Stimulated activated CD8-positive, alpha-beta memory T cell treated with anti-CD3 and anti-CD28 coated beads, Interleukin-7, amount 100 ng/mL, for 24 hours (primary cell): Measurements from ENCODE around the gene SLC34A3.
A peak's percentile ranks its signal among the peaks of the same experiment; 100 is the strongest.

ENCODE experiments used
- DNase-seq: peaks from one replicate; pipeline ENCODE4 v3.0.0-alpha.2; 2020; ENCODE audit warnings: low read depth

The SLC34A3 gene

DNA sequence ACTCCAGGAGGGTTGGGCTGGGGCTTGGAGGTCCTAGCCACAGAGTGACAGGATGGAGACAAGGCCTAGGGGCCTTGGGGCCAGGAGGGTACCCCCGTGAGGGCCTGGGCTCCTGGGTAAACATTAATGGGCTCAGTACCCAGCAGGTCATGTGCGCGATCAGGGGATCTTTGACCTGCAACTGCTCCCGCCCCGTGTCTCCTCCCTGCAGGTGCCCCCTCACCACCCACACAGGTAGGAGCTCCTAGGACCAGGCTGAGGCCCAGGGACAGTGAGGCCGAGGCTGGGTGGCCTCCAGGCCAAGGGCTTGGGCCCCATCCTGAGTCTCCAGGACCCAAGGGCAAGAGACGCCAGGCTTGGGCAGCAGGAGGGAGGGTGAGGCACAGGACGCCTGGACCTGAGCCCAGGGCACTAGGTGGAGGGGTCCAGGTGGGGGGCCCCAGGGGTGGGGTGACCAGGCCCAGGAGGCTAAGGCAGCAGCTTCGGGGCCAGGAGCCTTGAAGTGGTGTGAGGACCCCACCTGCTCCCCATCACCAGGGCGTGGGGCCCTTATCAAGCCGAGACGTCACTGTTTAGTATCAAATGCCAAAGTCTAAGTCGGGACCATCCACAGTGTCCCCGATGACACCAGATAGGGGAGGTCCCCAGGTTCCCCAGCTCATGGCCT lies at the start of gene SLC34A3:
SLC34A3 (plus strand) TSS at position 197 of the 667 bp plus-strand sequence. CDS start 802 bp downstream, outside the sequence.
- DNase-seq = no peak

DNA sequence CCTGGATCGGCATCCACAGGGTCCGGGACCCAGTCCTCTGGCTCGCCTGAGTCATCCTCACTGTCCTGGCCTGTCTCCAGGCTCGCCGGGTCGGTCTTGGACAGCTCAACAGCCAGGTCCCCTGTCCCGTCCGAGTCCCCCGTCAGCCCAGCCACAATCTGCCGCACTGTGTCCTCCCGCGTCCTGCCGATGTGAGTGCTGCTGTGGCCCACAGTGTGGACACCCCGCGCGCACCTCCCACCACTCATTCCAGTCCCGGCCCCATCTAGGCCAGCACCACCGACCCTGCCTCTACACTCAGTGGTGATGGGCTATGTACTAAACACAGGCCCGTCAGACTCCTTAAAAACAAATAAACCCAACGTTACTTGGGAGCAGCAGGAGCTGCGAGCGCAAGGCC lies 49.0 kb upstream of the SLC34A3 start:
- no peak for DNase-seq

GRCh38 chr9:137182836-137183235 lies 47.9 kb upstream of the SLC34A3 start:
- DNase-seq = no peak

DNA sequence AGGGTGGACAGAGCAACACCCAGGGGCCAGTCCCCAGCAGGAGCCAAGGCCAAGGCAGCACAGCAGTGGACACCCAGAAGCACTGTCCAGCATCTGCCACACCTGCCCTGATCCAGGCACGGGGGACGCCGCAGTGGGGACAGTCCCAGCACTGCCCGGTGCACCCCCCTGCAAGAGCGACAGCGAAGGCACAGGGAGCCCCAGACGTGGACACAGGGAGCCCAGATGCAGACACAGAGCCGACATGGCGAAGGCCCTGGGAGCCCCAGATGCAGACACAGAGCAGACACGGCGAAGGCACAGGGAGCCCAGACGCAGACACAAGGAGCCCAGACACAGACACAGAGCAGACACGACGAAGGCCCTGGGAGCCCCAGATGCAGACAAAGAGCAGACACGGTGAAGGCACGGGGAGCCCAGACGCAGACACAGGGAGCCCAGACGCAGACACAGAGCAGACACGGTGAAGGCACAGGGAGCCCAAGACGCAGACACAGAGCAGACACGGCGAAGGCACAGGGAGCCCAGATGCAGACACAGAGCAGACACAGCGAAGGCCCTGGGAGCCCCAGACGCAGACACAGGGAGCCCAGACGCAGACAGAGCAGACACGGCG lies 46.6 kb upstream of the SLC34A3 start:
- no peak for DNase-seq

DNA sequence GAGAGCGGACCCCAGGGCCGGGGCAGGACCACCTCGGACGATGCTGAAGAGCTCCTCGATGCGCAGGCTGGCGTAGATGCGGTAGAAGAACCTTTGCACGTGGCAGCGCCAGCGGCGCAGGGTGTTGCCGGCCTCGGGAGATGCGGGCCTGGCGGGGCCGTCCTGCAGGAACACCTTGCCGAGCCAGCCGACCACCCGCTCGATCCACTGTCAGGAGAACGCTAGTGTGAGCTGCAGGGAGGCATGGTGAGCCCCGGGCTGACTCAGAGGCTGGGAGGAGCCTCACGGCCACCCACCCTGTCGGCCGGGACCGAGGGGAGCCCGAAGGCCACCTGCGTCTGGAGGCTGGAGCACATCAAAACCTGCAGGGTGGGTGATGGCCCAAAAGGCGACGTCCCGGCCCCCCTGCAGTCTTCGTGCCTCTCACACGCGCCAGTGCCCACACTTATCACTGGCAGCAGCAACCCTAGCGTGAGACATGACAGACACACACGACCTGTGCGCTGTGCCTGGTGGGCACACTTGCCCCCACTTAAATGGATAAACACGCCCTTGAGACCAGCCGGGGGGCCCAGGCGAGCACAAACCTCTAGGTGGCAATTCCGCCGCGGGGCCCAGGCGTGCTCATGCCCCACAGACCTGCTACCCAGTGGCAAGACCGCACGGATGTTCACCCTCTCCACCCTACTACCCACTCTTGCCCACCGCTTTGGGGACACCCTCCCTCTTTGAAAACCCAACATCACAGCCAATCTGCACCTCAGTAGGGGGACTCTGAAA lies 45.6 kb upstream of the SLC34A3 start:
- no peak for DNase-seq

DNA sequence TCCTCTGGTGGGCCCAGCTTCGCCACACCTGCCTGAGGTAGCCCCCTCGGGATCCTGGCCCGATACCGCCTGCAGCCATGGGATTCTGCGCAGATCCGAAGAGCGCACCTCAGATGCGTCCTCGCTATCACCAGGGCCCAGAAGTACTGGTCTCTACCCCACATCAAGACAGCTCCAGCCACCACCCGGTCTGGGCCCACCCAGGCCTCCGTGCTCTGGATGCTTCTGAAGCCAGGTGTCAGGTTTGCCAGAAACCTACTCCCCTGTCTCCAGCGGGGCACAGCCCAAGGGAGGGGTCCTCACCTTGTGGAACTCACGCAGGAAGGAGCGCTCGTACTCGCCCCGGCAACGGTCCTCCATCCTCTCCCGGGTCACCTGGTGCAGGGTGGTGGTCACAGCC lies 44.8 kb upstream of the SLC34A3 start:
- no peak for DNase-seq

DNA sequence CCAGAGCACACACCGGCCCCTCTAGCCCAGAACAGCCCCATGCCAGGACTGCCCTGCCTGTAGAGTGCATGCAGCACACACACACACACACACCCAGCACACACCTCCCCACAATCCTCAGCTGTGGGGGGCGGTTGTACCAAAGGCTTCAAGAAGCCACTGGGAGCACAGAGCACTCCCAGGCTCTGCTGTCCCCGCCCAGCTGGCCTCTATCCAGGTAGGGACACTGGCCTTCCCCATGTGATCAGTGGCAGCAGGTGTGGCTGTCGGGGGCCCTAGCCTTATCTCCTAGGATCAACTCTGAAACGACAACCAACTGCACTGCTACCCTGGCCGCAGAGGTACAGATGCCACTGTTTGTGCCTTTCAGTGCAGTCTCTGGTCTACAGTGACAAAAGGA lies 44.3 kb upstream of the SLC34A3 start:
- DNase-seq = no peak

DNA sequence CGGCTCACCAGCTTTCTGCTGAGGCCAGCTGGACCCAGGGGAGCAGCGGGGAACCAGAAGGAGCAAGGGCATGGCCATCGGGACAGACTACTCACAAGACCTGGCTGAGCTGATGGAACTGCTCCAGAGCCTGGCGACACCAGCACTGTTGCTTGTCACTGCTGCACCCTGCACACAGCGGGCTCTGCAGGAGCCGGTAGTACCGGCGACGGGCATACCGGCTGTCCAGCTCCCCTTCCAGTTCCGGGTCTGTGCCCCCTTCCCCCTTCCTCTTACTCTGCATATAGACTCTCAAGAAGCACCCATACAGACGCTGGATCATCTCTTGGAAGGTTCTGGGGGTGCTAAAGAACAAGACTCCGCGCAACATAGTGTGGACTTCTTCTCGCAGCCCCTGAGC lies 43.3 kb upstream of the SLC34A3 start:
- no peak for DNase-seq

- no peak for DNase-seq
These were observed 42.6 kb upstream of the SLC34A3 start for GRCh38 chr9:137188086-137188489.

- DNase-seq = peak; percentile 88
These were observed 42.0 kb upstream of the SLC34A3 start, which contains the start of the genes ANAPC2 and SSNA1 for GRCh38 chr9:137188490-137189296. Gene ANAPC2 (minus strand): TSS chr9:137188560. CDS start chr9:137188532, 28 bp downstream. Gene SSNA1 (plus strand): TSS chr9:137188676. CDS start chr9:137188727, 51 bp downstream.

DNA sequence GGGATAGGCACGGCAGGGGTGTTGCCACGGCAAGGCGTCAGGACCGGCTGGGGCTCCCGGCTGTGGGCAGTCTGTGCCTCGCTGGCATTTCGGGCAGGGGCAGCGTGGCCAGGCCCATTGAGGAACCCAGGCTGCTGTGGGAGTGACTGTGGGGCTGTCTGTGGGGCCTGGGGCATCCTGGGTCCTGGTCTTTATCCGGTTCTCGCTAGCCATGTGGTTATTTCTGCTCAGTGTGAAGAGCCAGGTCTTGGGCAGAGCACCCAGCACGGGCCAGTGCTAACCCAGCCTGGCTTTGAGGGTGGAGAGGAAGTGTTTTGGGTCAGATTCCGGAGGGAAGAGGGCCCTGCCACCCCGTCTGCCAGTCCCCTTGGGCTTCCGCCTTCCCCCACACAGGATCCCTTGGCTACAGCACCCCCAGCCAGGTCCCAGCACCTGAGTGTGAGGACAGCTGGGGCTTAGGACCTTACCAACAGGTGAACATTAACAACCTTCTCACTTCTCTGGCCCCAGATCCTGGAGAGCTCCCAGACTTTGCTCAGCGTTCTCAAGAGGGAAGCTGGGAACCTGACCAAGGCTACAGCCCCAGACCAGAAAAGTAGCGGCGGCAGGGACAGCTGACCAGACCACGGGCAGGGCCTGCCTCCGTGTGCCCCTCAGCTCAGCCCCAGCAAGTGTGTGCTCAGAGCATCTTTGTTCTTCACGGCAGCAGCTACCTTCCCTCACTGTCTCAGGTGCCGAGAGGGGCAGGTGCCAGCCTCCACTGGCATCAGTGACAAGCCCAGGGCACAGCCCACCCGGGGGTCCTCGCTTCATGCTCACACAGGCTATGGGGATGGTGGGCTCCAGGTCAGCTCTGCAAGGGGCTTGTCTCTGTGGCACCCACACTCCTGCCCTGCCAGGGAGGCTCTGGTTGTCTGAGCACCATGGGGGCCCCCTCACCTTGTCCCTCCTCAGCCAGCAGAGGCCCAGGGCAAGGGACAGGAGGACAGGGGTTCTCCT lies 41.1 kb upstream of the SLC34A3 start:
- no peak for DNase-seq

- no peak for DNase-seq
These were observed 40.3 kb upstream of the SLC34A3 start for GRCh38 chr9:137190315-137190856.

DNA sequence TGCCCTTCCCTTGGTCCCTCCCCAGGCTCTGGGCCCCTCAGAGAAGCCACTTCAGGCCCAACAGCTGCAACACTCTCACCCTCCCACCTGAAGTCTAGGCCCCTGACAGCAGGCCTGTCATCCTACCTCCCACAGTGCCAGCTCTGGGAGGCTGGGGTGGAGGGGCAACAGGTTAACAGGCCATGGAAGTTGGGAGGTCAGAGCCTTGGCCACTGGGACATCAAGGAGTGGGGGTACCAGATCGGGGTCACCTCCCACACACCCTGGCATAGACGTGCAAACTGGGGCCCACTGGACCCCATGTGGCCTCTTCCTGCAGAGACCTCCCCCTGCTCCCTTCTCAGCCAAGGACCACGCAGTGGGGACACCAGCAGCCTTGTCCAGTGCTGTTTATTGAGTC lies 39.5 kb upstream of the SLC34A3 start:
- DNase-seq = no peak

DNA sequence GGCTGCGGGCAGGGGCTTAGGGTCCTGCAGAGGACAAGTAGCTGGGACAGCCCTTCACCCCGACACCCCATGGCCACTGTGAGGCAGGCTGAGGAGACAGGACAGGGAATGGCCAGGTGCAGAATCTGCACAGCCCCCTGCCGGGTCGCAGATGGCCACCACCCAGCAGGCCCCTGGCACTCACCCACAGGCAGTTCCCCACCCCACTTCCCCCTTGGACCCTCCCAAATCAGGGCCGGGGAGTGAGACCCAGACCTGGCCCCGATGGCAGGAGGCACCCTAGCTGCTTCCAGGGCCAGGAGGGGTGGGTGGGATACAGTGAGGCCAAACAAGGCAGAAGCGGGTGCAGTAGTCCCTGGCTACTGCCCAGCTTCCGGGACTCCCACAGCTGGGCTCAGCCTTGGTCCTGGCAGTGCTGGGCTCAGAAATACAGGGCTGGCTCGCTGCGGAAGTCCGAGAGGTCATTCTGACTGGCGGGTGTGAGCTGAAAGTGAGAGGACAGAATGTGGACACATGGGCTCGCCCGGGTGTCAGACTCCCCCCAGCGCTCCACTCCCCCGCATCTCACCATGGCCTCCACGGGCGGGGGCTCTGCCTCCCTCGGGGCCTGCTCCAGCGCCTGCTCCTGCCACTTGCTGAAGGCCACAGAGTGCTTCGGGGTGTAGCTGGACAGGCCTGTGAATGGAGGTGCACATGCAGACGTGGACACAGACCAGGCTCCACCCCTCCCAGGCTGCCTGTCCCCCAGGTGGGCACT lies 38.8 kb upstream of the SLC34A3 start:
- no peak for DNase-seq

DNA sequence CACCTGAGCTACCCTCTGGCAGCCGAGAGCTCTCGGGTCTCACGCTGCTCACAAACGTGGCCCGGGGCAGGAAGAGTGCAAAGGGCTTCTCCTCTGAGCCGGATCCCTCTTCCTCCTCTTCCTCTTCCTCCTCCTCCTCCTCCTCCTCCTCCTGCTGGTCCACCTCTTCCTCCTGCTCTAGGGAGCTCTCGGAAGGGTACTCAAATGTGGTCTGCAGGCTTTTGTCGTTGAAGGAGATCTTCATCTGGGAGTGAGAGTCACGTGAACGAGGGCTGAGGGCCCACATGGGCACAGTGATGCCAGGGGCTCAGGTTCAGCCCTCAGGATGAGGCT lies 38.3 kb upstream of the SLC34A3 start:
- DNase-seq = no peak

GRCh38 chr9:137192859-137193258 lies 37.8 kb upstream of the SLC34A3 start:
- no peak for DNase-seq

DNA sequence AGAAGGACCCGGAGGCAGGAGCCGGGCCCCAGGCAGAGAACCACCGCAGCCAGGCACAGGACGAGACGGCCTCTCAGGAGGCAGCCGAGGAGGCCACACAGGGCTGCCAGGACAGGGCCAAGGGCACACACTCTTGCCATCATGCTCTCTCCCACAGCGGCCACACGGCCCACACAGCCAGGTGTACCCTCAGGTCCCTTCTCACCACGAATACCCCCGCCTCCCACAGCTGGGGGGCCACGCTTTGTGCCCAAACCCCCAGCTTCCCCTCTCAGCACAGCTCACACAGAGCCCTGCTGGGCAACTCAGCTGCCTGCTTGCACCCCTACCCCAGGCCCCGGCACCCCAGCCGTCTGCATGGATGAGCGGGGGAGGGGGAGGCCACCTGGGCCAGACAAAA lies 36.9 kb upstream of the SLC34A3 start:
- DNase-seq = no peak

- no peak for DNase-seq
These were observed 36.3 kb upstream of the SLC34A3 start for GRCh38 chr9:137194388-137194787.

- no peak for DNase-seq
These were observed 35.8 kb upstream of the SLC34A3 start for GRCh38 chr9:137194909-137195308.
